Tibial nerve (tissue), 4 donors: ENCODE data around the gene C4BPA.
A peak's percentile ranks its signal among the peaks of the same experiment; 100 is the strongest.

Source experiments
- EP300 ChIP-seq, 2 donors: sonication (generic); formaldehyde crosslinking; IDR thresholded peaks; one replicate each; pipeline ENCODE4 v1.6.1; 2017; ENCODE audit warnings: antibody characterized with exemption in 2 of 2, mild to moderate bottlenecking in 1 of 2
- POLR2A ChIP-seq, 2 donors: fragments of 450-650 bp; IDR thresholded peaks; one replicate each; pipeline ENCODE4 v1.6.1; 2017; ENCODE audit warnings: antibody characterized with exemption in 2 of 2, mild to moderate bottlenecking in 2 of 2, moderate library complexity in 2 of 2
- TF ChIP-seq, protein P1 (sequence below), 5 experiments: fragments of 200-600 bp in 3 of 5; fragments of 450-650 bp in 2 of 5; sonication (generic) in 3 of 5; IDR thresholded peaks; one replicate each; pipeline ENCODE4 v1.5.1; 2016 to 2019; ENCODE audit warnings: antibody characterized with exemption in 5 of 5, mild to moderate bottlenecking in 3 of 5, moderate library complexity in 2 of 5

DNA sequence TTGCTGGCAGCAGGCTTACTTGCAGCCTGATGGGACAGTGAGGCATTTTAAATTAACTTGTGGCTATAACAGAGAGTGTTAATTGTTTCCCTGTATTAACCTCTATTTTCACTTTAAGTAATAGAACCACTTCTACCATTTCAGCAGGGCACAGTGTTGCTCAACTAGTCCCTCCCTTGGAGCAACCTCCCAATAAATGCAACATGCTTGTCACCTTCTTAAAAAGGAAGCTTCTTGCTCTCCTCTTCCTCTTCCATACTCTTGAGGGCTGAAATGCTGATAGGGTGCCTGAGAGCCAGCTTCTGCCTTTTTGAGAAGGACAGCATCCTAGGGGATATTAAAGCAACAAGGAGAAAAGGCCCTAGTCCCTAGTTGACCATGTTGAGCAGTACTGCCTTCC lies 52.1 kb downstream of the C4BPA start:
- no peak for TF ChIP-seq POLR2A (IDR thresholded peaks at IDR 0.05)
- TF ChIP-seq, protein P1, sequence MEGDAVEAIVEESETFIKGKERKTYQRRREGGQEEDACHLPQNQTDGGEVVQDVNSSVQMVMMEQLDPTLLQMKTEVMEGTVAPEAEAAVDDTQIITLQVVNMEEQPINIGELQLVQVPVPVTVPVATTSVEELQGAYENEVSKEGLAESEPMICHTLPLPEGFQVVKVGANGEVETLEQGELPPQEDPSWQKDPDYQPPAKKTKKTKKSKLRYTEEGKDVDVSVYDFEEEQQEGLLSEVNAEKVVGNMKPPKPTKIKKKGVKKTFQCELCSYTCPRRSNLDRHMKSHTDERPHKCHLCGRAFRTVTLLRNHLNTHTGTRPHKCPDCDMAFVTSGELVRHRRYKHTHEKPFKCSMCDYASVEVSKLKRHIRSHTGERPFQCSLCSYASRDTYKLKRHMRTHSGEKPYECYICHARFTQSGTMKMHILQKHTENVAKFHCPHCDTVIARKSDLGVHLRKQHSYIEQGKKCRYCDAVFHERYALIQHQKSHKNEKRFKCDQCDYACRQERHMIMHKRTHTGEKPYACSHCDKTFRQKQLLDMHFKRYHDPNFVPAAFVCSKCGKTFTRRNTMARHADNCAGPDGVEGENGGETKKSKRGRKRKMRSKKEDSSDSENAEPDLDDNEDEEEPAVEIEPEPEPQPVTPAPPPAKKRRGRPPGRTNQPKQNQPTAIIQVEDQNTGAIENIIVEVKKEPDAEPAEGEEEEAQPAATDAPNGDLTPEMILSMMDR (IDR thresholded peaks at IDR 0.05) = no peak
- peak in 1 of 2 donors; percentile 17 for TF ChIP-seq EP300 (IDR thresholded peaks at IDR 0.05)
